ENCODE results near the gene CNIH4. TPM values are rescaled to one million over a fixed set of nuclear protein-coding genes. Genes with fewer than 3 reads are reported as not detected.
"Not testable (repeated sequence)": the region's sequence is repeated elsewhere in the genome, so short reads cannot be mapped to it uniquely, and the experiment has no call there.

CNIH4 gene
- total RNA-seq, 1 donor from 2014 or later, result 59.9 TPM

DNA sequence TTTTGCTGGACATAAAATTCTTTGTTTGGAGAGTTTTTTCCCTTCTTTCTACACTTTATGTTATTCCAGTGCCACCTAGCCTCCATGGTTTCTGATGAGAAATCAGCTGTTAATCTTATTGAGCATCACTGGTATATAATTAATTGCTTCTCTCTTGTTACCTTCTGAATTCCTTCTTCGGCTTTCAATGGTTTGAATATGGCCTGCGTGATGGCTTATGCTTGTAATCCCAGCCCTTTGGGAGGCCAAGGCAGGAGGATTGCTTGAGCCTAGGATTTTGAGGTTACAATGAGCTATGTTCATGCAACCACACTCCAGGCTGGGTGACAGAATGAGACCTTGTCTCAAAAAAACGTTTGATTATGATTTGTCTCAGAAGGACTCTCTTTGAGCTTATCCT, 13.0 kb upstream of the CNIH4 start:
- no peak overlapping the region for H3K4me3 ChIP-seq (ENCODE audit: low read depth, low read length)
- no peak for DNase-seq (ENCODE audit: low read depth)
- TF ChIP-seq, protein P1, sequence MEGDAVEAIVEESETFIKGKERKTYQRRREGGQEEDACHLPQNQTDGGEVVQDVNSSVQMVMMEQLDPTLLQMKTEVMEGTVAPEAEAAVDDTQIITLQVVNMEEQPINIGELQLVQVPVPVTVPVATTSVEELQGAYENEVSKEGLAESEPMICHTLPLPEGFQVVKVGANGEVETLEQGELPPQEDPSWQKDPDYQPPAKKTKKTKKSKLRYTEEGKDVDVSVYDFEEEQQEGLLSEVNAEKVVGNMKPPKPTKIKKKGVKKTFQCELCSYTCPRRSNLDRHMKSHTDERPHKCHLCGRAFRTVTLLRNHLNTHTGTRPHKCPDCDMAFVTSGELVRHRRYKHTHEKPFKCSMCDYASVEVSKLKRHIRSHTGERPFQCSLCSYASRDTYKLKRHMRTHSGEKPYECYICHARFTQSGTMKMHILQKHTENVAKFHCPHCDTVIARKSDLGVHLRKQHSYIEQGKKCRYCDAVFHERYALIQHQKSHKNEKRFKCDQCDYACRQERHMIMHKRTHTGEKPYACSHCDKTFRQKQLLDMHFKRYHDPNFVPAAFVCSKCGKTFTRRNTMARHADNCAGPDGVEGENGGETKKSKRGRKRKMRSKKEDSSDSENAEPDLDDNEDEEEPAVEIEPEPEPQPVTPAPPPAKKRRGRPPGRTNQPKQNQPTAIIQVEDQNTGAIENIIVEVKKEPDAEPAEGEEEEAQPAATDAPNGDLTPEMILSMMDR (IDR thresholded peaks at IDR 0.05; ENCODE audit: insufficient read depth, low read length, poor library complexity, severe bottlenecking), result no peak
- H3K36me3 ChIP-seq (ENCODE audit: control insufficient read depth, insufficient read depth, low read length), result no peaks in the 10 kb centered on the region
- no peaks in the 10 kb centered on the region for H3K27me3 ChIP-seq (ENCODE audit: control insufficient read depth, insufficient read depth, low read length)

GRCh38 chr1:224348137-224348536, 8.5 kb upstream of the CNIH4 start:
- Histone ChIP-seq H3K36me3 (ENCODE audit: control insufficient read depth, insufficient read depth, low read length) (no peaks in the 10 kb centered on the region), H3K27me3 (ENCODE audit: control insufficient read depth, insufficient read depth, low read length) (no peaks in the 10 kb centered on the region), H3K4me3 (ENCODE audit: low read depth, low read length) (no peak overlapping the region)
- TF ChIP-seq, protein P1 (IDR thresholded peaks at IDR 0.05; ENCODE audit: insufficient read depth, low read length, poor library complexity, severe bottlenecking), result no peak
- no peak for DNase-seq (ENCODE audit: low read depth)

DNA sequence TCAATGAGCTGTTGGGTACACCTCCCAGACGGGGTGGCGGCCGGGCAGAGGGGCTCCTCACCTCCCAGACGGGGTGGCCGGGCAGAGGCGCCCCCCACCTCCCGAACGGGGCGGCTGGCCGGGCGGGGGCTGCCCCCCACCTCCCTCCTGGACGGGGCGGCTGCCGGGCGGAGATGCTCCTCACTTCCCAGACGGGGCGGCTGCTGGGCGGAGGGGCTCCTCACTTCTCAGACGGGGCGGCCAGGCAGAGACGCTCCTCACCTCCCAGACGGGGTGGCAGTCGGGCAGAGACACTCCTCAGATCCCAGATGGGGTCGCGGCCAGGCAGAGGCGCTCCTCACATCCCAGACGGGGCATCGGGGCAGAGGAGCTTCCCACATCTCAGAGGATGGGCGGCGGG, 7.0 kb upstream of the CNIH4 start:
- H3K4me3 ChIP-seq (ENCODE audit: low read depth, low read length); H3K36me3 ChIP-seq (ENCODE audit: control insufficient read depth, insufficient read depth, low read length); H3K27me3 ChIP-seq (ENCODE audit: control insufficient read depth, insufficient read depth, low read length); DNase-seq (ENCODE audit: low read depth): not testable (repeated sequence)

DNA sequence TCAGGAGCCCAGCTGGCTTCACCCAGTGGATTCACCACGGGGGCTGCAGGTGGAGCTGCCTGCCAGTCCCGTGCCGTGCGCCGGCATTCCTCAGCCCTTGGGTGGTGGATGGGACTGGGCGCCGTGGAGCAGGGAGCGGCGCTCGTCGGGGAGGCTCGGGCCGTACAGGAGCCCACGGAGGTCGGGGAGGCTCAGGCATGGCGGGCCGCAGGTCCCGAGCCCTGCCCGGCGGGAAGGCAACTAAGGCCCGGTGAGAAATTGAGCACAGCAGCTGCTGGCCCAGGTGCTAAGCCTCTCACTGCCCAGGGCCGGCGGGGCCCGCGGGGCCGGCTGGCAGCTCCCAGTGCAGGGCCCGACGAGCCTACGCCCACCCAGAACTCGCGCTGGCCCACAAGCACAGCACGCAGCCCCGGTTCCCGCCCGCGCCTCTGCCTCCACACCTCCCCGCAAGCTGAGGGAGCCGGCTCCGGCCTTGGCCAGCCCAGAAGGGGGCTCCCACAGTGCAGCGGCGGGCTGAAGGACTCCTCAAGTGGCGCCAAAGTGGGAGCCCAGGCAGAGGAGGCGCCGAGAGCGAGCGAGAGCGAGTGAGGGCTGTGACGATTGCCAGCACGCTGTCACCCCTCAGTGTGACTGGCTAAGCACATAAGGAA, 4.1 kb upstream of the CNIH4 start:
- not testable (repeated sequence) for H3K4me3 ChIP-seq (ENCODE audit: low read depth, low read length); H3K27me3 ChIP-seq (ENCODE audit: control insufficient read depth, insufficient read depth, low read length); H3K36me3 ChIP-seq (ENCODE audit: control insufficient read depth, insufficient read depth, low read length); DNase-seq (ENCODE audit: low read depth)

GRCh38 chr1:224353975-224354925, 2.4 kb upstream of the CNIH4 start:
- TF ChIP-seq, protein P1 (IDR thresholded peaks at IDR 0.05; ENCODE audit: insufficient read depth, low read length, poor library complexity, severe bottlenecking), result no peak
- DNase-seq (ENCODE audit: low read depth), result no peak
- H3K27me3 ChIP-seq (ENCODE audit: control insufficient read depth, insufficient read depth, low read length), result no peaks in the 10 kb centered on the region
- no peak overlapping the region for H3K4me3 ChIP-seq (ENCODE audit: low read depth, low read length)
- no peaks in the 10 kb centered on the region for H3K36me3 ChIP-seq (ENCODE audit: control insufficient read depth, insufficient read depth, low read length)

DNA sequence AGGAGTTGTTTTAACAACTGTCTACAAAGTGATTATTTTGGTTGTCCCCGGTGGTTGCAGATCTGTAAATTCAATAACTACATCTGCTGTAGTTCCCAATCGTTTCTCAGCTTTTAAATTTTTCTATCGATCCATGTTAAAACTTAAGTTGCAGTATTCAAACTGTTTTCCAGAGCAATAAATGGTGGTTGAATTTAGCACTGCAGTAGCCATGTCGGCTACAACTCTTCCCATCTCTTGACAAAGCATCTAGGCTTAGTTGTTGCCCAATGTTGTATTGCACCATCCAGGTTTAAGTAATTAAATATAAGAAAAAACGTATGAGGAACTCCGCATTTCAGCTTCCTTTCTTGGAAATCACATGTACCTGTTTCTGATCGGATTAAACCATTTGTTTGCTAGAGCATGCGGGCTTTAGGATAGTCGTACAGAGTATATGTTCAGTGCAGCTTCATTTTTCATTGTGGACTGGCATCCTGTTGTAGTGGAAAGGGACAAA, 996 bp downstream of the CNIH4 start:
- peak overlapping the region; percentile 79 for H3K4me3 ChIP-seq (ENCODE audit: low read depth, low read length)
- DNase-seq (ENCODE audit: low read depth), result no peak
- TF ChIP-seq, protein P1 (IDR thresholded peaks at IDR 0.05; ENCODE audit: insufficient read depth, low read length, poor library complexity, severe bottlenecking), result no peak
- no peaks in the 10 kb centered on the region for H3K36me3 ChIP-seq (ENCODE audit: control insufficient read depth, insufficient read depth, low read length)
- no peaks in the 10 kb centered on the region for H3K27me3 ChIP-seq (ENCODE audit: control insufficient read depth, insufficient read depth, low read length)
